Upper lobe of right lung (tissue), 1 donor: ENCODE results near the gene ADAMTS15. TPM values are rescaled to one million over a fixed set of nuclear protein-coding genes. Genes with fewer than 3 reads are reported as not detected.

Experiments
- ATAC-seq: fragments of 200-7000 bp; cut with Tn5 transposase; one replicate; pipeline ENCODE4 v1.9.1; 2020; ENCODE audit warnings: mild to moderate bottlenecking, moderate library complexity
- DNase-seq: peaks from one replicate; pipeline ENCODE4 v3.0.0-alpha.2; 2020
- H3K27ac ChIP-seq: fragments of 200-600 bp; one replicate; pipeline ENCODE4 v1.8.0; 2022
- H3K27me3 ChIP-seq: fragments of 200-600 bp; one replicate; pipeline ENCODE4 v1.8.0; 2022; ENCODE audit warnings: mild to moderate bottlenecking
- H3K36me3 ChIP-seq: fragments of 200-600 bp; one replicate; pipeline ENCODE4 v1.8.0; 2022
- H3K4me1 ChIP-seq: fragments of 200-600 bp; one replicate; pipeline ENCODE4 v1.8.0; 2022
- H3K4me3 ChIP-seq: fragments of 200-600 bp; one replicate; pipeline ENCODE4 v1.8.0; 2022; ENCODE audit warnings: mild to moderate bottlenecking
- H3K9me3 ChIP-seq: fragments of 200-600 bp; one replicate; pipeline ENCODE4 v1.8.0; 2022
- intact Hi-C: fragments of 100-400 bp; cut with DNase I; formaldehyde crosslinking; loops from one replicate; pipeline ENCODE4 v1.11.0; 2022
- total RNA-seq: library from RNA; stranded (reverse); fragmentation: NEBNext Ultra II Directional; extraction: Animal tissue kit (Norgen Biotek cat#: 25700); gene quantifications from one replicate; pipeline ENCODE4 v1.2.1, GENCODE V29; 2021
- TF ChIP-seq, protein P1 (sequence below): fragments of 200-600 bp; IDR thresholded peaks from one replicate; pipeline ENCODE4 v1.8.0; 2022; ENCODE audit warnings: antibody characterized with exemption
- donor health status: DM: no; HTN: yes; CAD: no; lungs with severe emphysema.

The ADAMTS15 gene
- total RNA-seq, 1 donor from 2014 or later: 8.2 TPM

- Histone ChIP-seq H3K36me3 (peaks cover 28% of the 10 kb centered on the region), H3K4me3 (no peak overlapping the region), H3K27me3 (no peaks in the 10 kb centered on the region), H3K27ac (no peak overlapping the region), H3K4me1 (no peaks in the 10 kb centered on the region), H3K9me3 (no peaks in the 10 kb centered on the region)
- intact Hi-C loops: no loop called here
- DNase-seq (no peak), ATAC-seq (no peak)
- TF ChIP-seq, protein P1, sequence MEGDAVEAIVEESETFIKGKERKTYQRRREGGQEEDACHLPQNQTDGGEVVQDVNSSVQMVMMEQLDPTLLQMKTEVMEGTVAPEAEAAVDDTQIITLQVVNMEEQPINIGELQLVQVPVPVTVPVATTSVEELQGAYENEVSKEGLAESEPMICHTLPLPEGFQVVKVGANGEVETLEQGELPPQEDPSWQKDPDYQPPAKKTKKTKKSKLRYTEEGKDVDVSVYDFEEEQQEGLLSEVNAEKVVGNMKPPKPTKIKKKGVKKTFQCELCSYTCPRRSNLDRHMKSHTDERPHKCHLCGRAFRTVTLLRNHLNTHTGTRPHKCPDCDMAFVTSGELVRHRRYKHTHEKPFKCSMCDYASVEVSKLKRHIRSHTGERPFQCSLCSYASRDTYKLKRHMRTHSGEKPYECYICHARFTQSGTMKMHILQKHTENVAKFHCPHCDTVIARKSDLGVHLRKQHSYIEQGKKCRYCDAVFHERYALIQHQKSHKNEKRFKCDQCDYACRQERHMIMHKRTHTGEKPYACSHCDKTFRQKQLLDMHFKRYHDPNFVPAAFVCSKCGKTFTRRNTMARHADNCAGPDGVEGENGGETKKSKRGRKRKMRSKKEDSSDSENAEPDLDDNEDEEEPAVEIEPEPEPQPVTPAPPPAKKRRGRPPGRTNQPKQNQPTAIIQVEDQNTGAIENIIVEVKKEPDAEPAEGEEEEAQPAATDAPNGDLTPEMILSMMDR: no peak
Measured at GRCh38 chr11:130465263-130465662, 16.8 kb downstream of the ADAMTS15 start.

- peaks cover 43% of the 10 kb centered on the region for H3K36me3 ChIP-seq
- no peaks in the 10 kb centered on the region for H3K9me3 ChIP-seq
- TF ChIP-seq, protein P1: no peak
- intact Hi-C loops: no loop called here
- no peaks in the 10 kb centered on the region for H3K4me1 ChIP-seq
- no peak for ATAC-seq
- H3K27me3 ChIP-seq: no peaks in the 10 kb centered on the region
- H3K27ac ChIP-seq: no peak overlapping the region
- no peak for DNase-seq
- H3K4me3 ChIP-seq: no peak overlapping the region
Measured at GRCh38 chr11:130467116-130467900, 18.9 kb downstream of the ADAMTS15 start.

GRCh38 chr11:130469181-130469580 is 20.7 kb downstream of the ADAMTS15 start:
- TF ChIP-seq, protein P1: no peak
- intact Hi-C loops: no loop called here
- DNase-seq (no peak), ATAC-seq (no peak)
- no peaks in the 10 kb centered on the region for H3K9me3 ChIP-seq
- H3K36me3 ChIP-seq: peaks cover 33% of the 10 kb centered on the region
- no peak overlapping the region for H3K27ac ChIP-seq
- H3K4me3 ChIP-seq: no peak overlapping the region
- no peaks in the 10 kb centered on the region for H3K27me3 ChIP-seq
- H3K4me1 ChIP-seq: no peaks in the 10 kb centered on the region

DNA sequence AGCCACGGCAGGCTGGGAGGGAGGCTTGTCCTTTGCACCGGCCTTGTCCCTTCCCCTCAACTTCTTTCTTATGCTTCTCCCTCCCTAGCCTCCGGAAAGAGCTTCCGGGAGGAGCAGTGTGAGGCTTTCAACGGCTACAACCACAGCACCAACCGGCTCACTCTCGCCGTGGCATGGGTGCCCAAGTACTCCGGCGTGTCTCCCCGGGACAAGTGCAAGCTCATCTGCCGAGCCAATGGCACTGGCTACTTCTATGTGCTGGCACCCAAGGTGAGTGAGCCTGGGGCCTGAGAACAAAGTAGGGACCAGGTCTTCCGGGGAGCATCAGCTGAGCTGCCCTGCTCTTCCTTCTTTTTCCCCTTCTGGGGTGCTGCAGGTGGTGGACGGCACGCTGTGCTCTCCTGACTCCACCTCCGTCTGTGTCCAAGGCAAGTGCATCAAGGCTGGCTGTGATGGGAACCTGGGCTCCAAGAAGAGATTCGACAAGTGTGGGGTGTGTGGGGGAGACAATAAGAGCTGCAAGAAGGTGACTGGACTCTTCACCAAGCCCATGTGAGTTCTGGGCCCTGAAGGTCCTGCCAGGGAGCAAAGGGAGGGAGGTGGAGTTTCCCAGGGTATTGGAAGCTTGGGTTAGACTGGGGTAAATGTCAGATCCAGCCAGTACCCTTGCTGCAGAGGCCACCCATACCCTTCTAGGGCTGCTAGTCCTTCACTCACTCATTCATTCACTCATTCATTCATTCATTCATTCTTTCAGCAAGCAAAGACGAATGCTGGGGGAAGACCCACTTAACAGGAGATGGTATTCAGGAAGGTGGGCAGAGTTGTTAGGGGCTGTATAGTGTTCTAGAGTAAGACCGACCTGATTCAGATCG is 22.6 kb downstream of the ADAMTS15 start:
- no peaks in the 10 kb centered on the region for H3K4me1 ChIP-seq
- H3K9me3 ChIP-seq: no peaks in the 10 kb centered on the region
- no peak overlapping the region for H3K4me3 ChIP-seq
- peaks cover 23% of the 10 kb centered on the region for H3K36me3 ChIP-seq
- ATAC-seq (no peak), DNase-seq (no peak)
- TF ChIP-seq, protein P1: no peak
- H3K27me3 ChIP-seq: no peaks in the 10 kb centered on the region
- no peak overlapping the region for H3K27ac ChIP-seq
- intact Hi-C loops: no loop called here

- Histone ChIP-seq H3K27me3 (no peaks in the 10 kb centered on the region), H3K27ac (no peak overlapping the region), H3K9me3 (no peaks in the 10 kb centered on the region), H3K36me3 (peaks cover 19% of the 10 kb centered on the region), H3K4me3 (no peak overlapping the region), H3K4me1 (peaks cover 2% of the 10 kb centered on the region)
- intact Hi-C loops: no loop called here
- ATAC-seq: no peak
- TF ChIP-seq, protein P1: no peak
- DNase-seq: no peak
Measured at GRCh38 chr11:130471731-130472433, 23.4 kb downstream of the ADAMTS15 start.
